ENCODE results near the gene CCND1.

Gene CCND1

GRCh38 chr11:69649576-69649900 lies 8.6 kb downstream of the CCND1 start:
- no peak overlapping the region for H3K4me3 ChIP-seq (ENCODE audit: low read length)
- no peak for TF ChIP-seq ZNF274 (IDR thresholded peaks at IDR 0.05; ENCODE audit: low read depth, low read length)

- TF ChIP-seq ZNF274 (IDR thresholded peaks at IDR 0.05; ENCODE audit: low read depth, low read length), result no peak
- no peak overlapping the region for H3K4me3 ChIP-seq (ENCODE audit: low read length)
Observed at GRCh38 chr11:69650081-69650831, 9.3 kb downstream of the CCND1 start.

GRCh38 chr11:69650832-69651344 lies 9.9 kb downstream of the CCND1 start:
- H3K4me3 ChIP-seq (ENCODE audit: low read length), result no peak overlapping the region
- no peak for TF ChIP-seq ZNF274 (IDR thresholded peaks at IDR 0.05; ENCODE audit: low read depth, low read length)

- H3K4me3 ChIP-seq (ENCODE audit: low read length), result no peak overlapping the region
- no peak for TF ChIP-seq ZNF274 (IDR thresholded peaks at IDR 0.05; ENCODE audit: low read depth, low read length)
Observed at GRCh38 chr11:69651834-69652620, 11.1 kb downstream of the CCND1 start.

- H3K4me3 ChIP-seq (ENCODE audit: low read length), result no peak overlapping the region
- TF ChIP-seq ZNF274 (IDR thresholded peaks at IDR 0.05; ENCODE audit: low read depth, low read length), result no peak
Observed at GRCh38 chr11:69652999-69653398, 12.0 kb downstream of the CCND1 start.

GRCh38 chr11:69653406-69653960 lies 12.5 kb downstream of the CCND1 start:
- TF ChIP-seq ZNF274 (IDR thresholded peaks at IDR 0.05; ENCODE audit: low read depth, low read length), result no peak
- no peak overlapping the region for H3K4me3 ChIP-seq (ENCODE audit: low read length)

- no peak overlapping the region for H3K4me3 ChIP-seq (ENCODE audit: low read length)
- TF ChIP-seq ZNF274 (IDR thresholded peaks at IDR 0.05; ENCODE audit: low read depth, low read length), result no peak
Observed at GRCh38 chr11:69654001-69654659, 13.2 kb downstream of the CCND1 start.

GRCh38 chr11:69654660-69655478 lies 13.9 kb downstream of the CCND1 start:
- TF ChIP-seq ZNF274 (IDR thresholded peaks at IDR 0.05; ENCODE audit: low read depth, low read length), result no peak
- no peak overlapping the region for H3K4me3 ChIP-seq (ENCODE audit: low read length)

- H3K4me3 ChIP-seq (ENCODE audit: low read length), result no peak overlapping the region
Observed at GRCh38 chr11:69655479-69656428, 14.8 kb downstream of the CCND1 start.

GRCh38 chr11:69656536-69657455 lies 15.8 kb downstream of the CCND1 start:
- TF ChIP-seq ZNF274 (IDR thresholded peaks at IDR 0.05; ENCODE audit: low read depth, low read length), result no peak

More at GRCh38 chr11:69655479-69656428, 14.8 kb downstream of the CCND1 start:
- TF ChIP-seq ZNF274 (IDR thresholded peaks at IDR 0.05; ENCODE audit: low read depth, low read length), result no peak

GRCh38 chr11:69657456-69657910 lies 16.5 kb downstream of the CCND1 start:
- H3K4me3 ChIP-seq (ENCODE audit: low read length), result no peak overlapping the region
- no peak for TF ChIP-seq ZNF274 (IDR thresholded peaks at IDR 0.05; ENCODE audit: low read depth, low read length)

More at GRCh38 chr11:69656536-69657455, 15.8 kb downstream of the CCND1 start:
- H3K4me3 ChIP-seq (ENCODE audit: low read length), result no peak overlapping the region

All from GM08714 (cell line).